Measurements from ENCODE around the gene DNAJC15. TPM values are rescaled to one million over a fixed set of nuclear protein-coding genes. Genes with fewer than 3 reads are reported as not detected.

DNAJC15 gene
- total RNA-seq, 1 experiment from 2014 or later = 72.2 TPM

GRCh38 chr13:42997381-42997780 is 26.0 kb upstream of the DNAJC15 start:
- Mint-ChIP-seq H3K27ac (ENCODE audit: unreplicated experiment) (peak overlapping the region; percentile 9), H3K36me3 (ENCODE audit: insufficient read depth, unreplicated experiment) (peaks cover 9% of the 10 kb centered on the region), H3K9me3 (ENCODE audit: unreplicated experiment) (peaks cover 11% of the 10 kb centered on the region), H3K4me1 (ENCODE audit: low read depth, unreplicated experiment) (peaks cover 45% of the 10 kb centered on the region), H3K27me3 (ENCODE audit: insufficient read depth, unreplicated experiment) (no peaks in the 10 kb centered on the region), H3K4me3 (ENCODE audit: unreplicated experiment) (no peak overlapping the region)
- Histone ChIP-seq H3K4me3 (ENCODE audit: low read depth, low read length) (no peak overlapping the region), H3K4me1 (peaks cover 55% of the 10 kb centered on the region), H3K36me3 (ENCODE audit: control insufficient read depth, insufficient read depth, low read length) (no peaks in the 10 kb centered on the region), H3K27me3 (replicated peaks; ENCODE audit: control insufficient read depth, insufficient read depth, low read length) (no peaks in the 10 kb centered on the region), H3K9me3 (peaks cover 1% of the 10 kb centered on the region; the same call in 1 of the 2 replicates)
- no peak for TF ChIP-seq CTCF (IDR thresholded peaks at IDR 0.05; ENCODE audit: insufficient read depth in 1 of 2, low read depth in 1 of 2, low read length in 1 of 2, severe bottlenecking in 1 of 2, unreplicated experiment in 1 of 2)
- intact Hi-C loops (cut with micrococcal nuclease; ENCODE audit: unreplicated experiment) = no loop called here
- no TSS peak for BruUV-seq (replicated peaks)
- DNase-seq = peak; percentile 29 to 49
- ChIA-PET POLR2A (interaction anchor here (1.5 to 2.4 kb wide), 2 partner anchors 26 to 57 kb away, joined by 8 to 15 read pairs; partner anchors contain the start of gene DNAJC15), CTCF (interaction anchor here (1.0 to 1.5 kb wide), 3 partner anchors 10 to 57 kb away, joined by 3 to 5 read pairs (median 5); no protein-coding TSS in a partner anchor)

GRCh38 chr13:42999491-42999890 is 23.9 kb upstream of the DNAJC15 start:
- Histone ChIP-seq H3K4me1 (peaks cover 45% of the 10 kb centered on the region), H3K36me3 (ENCODE audit: control insufficient read depth, insufficient read depth, low read length) (no peaks in the 10 kb centered on the region), H3K27me3 (replicated peaks; ENCODE audit: control insufficient read depth, insufficient read depth, low read length) (no peaks in the 10 kb centered on the region), H3K9me3 (peaks cover 4% of the 10 kb centered on the region; the same call in 1 of the 2 replicates), H3K4me3 (ENCODE audit: low read depth, low read length) (no peak overlapping the region)
- intact Hi-C loops (cut with micrococcal nuclease; ENCODE audit: unreplicated experiment) = no loop called here
- ChIA-PET CTCF (no interaction called here), POLR2A (no interaction called here)
- Mint-ChIP-seq H3K27ac (ENCODE audit: unreplicated experiment) (no peak overlapping the region), H3K4me1 (ENCODE audit: low read depth, unreplicated experiment) (peaks cover 38% of the 10 kb centered on the region), H3K9me3 (ENCODE audit: unreplicated experiment) (peaks cover 21% of the 10 kb centered on the region), H3K4me3 (ENCODE audit: unreplicated experiment) (no peak overlapping the region), H3K27me3 (ENCODE audit: insufficient read depth, unreplicated experiment) (no peaks in the 10 kb centered on the region), H3K36me3 (ENCODE audit: insufficient read depth, unreplicated experiment) (peaks cover 8% of the 10 kb centered on the region)
- DNase-seq = no peak
- no TSS peak for BruUV-seq (replicated peaks)
- TF ChIP-seq CTCF (IDR thresholded peaks at IDR 0.05; ENCODE audit: insufficient read depth in 1 of 2, low read depth in 1 of 2, low read length in 1 of 2, severe bottlenecking in 1 of 2, unreplicated experiment in 1 of 2) = no peak

DNA sequence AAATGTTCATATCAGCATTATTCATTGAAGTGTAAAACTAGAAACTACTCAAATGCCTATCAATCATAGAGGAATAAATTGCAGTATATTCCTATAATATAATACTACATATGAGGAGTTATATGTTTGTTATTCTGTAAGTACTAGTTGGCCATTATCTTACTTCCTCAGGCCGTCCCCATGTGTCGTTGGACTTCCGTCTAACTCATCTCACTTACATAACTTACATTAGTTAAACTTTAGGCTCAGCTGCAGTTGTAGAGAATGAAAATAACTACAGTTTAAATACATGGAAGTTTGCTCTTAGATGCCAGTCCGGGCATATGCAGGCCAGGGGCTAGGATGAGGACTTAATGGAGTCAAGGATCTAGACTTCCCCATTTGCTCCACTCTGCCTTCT is 22.7 kb upstream of the DNAJC15 start:
- no TSS peak for BruUV-seq (replicated peaks)

More for the DNA sequence above, 22.7 kb upstream of the DNAJC15 start:
- peaks cover 8% of the 10 kb centered on the region for H3K36me3 Mint-ChIP-seq (ENCODE audit: insufficient read depth, unreplicated experiment)
- Histone ChIP-seq H3K9me3 (peaks cover 4% of the 10 kb centered on the region; the same call in 1 of the 2 replicates), H3K36me3 (ENCODE audit: control insufficient read depth, insufficient read depth, low read length) (no peaks in the 10 kb centered on the region), H3K4me3 (ENCODE audit: low read depth, low read length) (no peak overlapping the region), H3K27me3 (replicated peaks; ENCODE audit: control insufficient read depth, insufficient read depth, low read length) (no peaks in the 10 kb centered on the region), H3K4me1 (peaks cover 53% of the 10 kb centered on the region)
- TF ChIP-seq CTCF (IDR thresholded peaks at IDR 0.05; ENCODE audit: insufficient read depth in 1 of 2, low read depth in 1 of 2, low read length in 1 of 2, severe bottlenecking in 1 of 2, unreplicated experiment in 1 of 2) = no peak
- intact Hi-C loops (cut with micrococcal nuclease; ENCODE audit: unreplicated experiment) = no loop called here
- ChIA-PET POLR2A (no interaction called here), CTCF (no interaction called here)
- DNase-seq = no peak
- no peak overlapping the region for H3K27ac Mint-ChIP-seq (ENCODE audit: unreplicated experiment)
- no peaks in the 10 kb centered on the region for H3K27me3 Mint-ChIP-seq (ENCODE audit: insufficient read depth, unreplicated experiment)
- no peak overlapping the region for H3K4me3 Mint-ChIP-seq (ENCODE audit: unreplicated experiment)
- peaks cover 47% of the 10 kb centered on the region for H3K4me1 Mint-ChIP-seq (ENCODE audit: low read depth, unreplicated experiment)
- H3K9me3 Mint-ChIP-seq (ENCODE audit: unreplicated experiment) = peaks cover 21% of the 10 kb centered on the region

Data from Caco-2 (cell line).